Measurements from ENCODE around the gene HYCC2. TPM values are rescaled to one million over a fixed set of nuclear protein-coding genes. Genes with fewer than 3 reads are reported as not detected.

Gene HYCC2
- total and polyA plus RNA-seq, 5 donors: 3.1 to 17.2 (median 13.0) TPM

DNA sequence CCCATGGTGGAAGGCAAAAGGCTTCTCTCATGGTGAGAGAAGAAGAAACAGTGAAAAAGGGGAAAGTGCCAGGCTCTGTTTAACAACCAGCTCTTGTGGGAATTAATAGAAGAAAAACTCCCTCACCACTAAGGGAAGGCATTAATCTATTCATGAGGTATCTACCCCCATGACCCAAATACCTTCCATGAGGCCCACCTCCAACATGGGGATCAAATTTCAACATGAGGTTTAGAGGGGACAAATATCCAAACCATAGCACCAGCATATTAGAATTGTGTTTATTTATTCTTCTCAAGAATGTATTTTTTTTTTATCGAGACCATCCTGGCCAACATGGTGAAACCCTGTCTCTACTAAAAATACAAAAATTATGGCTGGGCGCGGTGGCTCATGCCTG lies 39.6 kb upstream of the HYCC2 start:
- Histone ChIP-seq H3K27me3 (ENCODE audit: control insufficient read depth, insufficient read depth) (no peaks in the 10 kb centered on the region), H3K4me3 (ENCODE audit: low read length) (no peak overlapping the region), H3K27ac (ENCODE audit: low read length) (no peak overlapping the region), H3K4me1 (ENCODE audit: control insufficient read depth, insufficient read depth, low read length) (peaks cover 2% of the 10 kb centered on the region), H3K9me3 (ENCODE audit: control insufficient read depth, low read length) (no peaks in the 10 kb centered on the region)
- DNase-seq (no peak), ATAC-seq (no peak)
- intact Hi-C loops (cut with DNase I): no loop called here
- WGBS: 97% methylated on average over 3 of the region's 3 CpGs

DNA sequence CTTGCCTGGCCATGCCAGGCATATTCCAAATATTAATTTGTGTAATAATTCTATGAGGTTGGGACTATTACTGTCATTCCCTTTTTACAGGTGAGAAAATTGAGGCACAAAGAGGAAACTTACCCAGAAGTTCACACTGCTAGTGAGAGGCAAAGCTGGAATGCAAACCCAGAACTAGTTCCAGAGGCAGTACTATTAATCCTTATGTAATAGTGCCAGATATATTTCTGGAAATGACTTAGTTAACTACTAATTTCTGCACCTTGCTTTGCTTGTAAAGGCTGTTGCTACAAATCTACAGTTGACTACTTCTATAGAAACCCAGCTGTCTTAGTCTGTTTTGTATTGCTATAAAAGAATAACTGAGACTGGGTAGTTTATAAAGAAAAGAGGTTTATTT lies 39.1 kb upstream of the HYCC2 start:
- intact Hi-C loops (cut with DNase I): no loop called here
- Histone ChIP-seq H3K4me3 (ENCODE audit: low read length) (no peak overlapping the region), H3K4me1 (ENCODE audit: control insufficient read depth, insufficient read depth, low read length) (peaks cover 2% of the 10 kb centered on the region), H3K9me3 (ENCODE audit: control insufficient read depth, low read length) (no peaks in the 10 kb centered on the region), H3K27me3 (ENCODE audit: control insufficient read depth, insufficient read depth) (no peaks in the 10 kb centered on the region), H3K27ac (ENCODE audit: low read length) (no peak overlapping the region)
- ATAC-seq (no peak), DNase-seq (no peak)

DNA sequence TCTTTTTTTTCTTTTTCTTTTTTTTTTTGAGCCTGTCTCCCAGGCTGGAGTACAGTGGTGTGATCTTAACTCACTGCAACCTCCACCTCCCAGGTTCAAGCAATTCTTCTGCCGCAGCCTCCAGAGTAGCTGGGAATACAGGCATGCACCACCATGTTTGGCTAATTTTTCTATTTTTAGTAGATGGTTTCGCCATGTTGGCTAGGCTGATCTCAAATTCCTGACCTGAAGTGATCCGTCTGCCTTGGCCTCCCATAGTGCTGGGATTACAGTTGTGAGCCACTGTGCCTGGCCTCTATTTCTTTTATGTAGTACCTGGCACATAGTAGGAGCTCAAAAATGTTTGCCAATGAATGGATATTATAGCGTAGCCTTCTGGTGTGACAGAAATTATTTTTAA lies 37.7 kb upstream of the HYCC2 start:
- DNase-seq (no peak), ATAC-seq (no peak)
- Histone ChIP-seq H3K4me1 (ENCODE audit: control insufficient read depth, insufficient read depth, low read length) (no peaks in the 10 kb centered on the region), H3K27ac (ENCODE audit: low read length) (no peak overlapping the region), H3K27me3 (ENCODE audit: control insufficient read depth, insufficient read depth) (no peaks in the 10 kb centered on the region), H3K9me3 (ENCODE audit: control insufficient read depth, low read length) (no peaks in the 10 kb centered on the region), H3K4me3 (ENCODE audit: low read length) (no peak overlapping the region)
- 87% methylated on average over 4 of the region's 4 CpGs for WGBS
- intact Hi-C loops (cut with DNase I): no loop called here

DNA sequence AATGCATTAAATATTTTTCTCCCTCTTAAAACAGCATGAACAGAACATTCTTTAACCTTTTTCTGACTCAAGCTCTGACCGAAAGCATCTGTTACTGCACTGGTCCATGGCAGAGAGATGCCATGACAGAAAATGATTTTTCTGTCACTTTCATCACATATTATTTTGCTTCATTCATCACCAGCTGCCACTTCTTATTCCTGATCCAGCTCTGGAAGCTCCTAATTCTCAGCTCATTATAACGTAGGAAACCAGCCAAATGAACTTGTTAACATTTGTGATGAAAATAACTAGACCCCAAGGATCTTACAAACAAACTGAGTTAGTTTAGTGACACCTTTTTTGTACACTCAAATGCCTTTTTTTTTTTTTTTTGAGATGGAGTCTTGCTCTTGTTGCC lies 36.9 kb upstream of the HYCC2 start:
- no peak for ATAC-seq
- Histone ChIP-seq H3K27me3 (ENCODE audit: control insufficient read depth, insufficient read depth) (no peaks in the 10 kb centered on the region), H3K4me1 (ENCODE audit: control insufficient read depth, insufficient read depth, low read length) (no peaks in the 10 kb centered on the region), H3K9me3 (ENCODE audit: control insufficient read depth, low read length) (no peaks in the 10 kb centered on the region), H3K27ac (ENCODE audit: low read length) (no peak overlapping the region), H3K4me3 (ENCODE audit: low read length) (no peak overlapping the region)
- 84% methylated on average over 2 of the region's 2 CpGs for WGBS
- intact Hi-C loops (cut with DNase I): no loop called here
- DNase-seq: no peak

DNA sequence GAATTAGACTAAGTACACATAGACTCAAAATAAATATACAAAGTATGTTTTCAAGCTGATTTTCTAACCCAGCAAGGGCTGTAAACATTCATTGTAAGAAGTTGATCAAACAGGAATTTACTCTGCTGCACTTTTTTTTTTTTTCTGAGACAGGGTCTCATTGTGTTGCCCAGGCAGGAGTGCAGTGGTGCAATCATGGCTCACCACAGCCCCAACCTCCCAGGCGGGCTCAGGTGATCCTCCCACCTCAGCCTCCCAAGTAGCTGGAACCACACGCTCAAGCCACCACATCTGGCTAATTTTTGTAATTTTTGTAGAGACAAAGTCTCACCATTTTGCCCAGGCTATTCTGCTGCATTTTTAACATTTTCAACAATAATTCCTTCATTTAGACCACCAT lies 36.2 kb upstream of the HYCC2 start:
- intact Hi-C loops (cut with DNase I): no loop called here
- Histone ChIP-seq H3K4me1 (ENCODE audit: control insufficient read depth, insufficient read depth, low read length) (no peaks in the 10 kb centered on the region), H3K27me3 (ENCODE audit: control insufficient read depth, insufficient read depth) (no peaks in the 10 kb centered on the region), H3K4me3 (ENCODE audit: low read length) (no peak overlapping the region), H3K27ac (ENCODE audit: low read length) (no peak overlapping the region), H3K9me3 (ENCODE audit: control insufficient read depth, low read length) (no peaks in the 10 kb centered on the region)
- DNase-seq (no peak), ATAC-seq (no peak)
- WGBS: 96% methylated on average over 2 of the region's 2 CpGs

DNA sequence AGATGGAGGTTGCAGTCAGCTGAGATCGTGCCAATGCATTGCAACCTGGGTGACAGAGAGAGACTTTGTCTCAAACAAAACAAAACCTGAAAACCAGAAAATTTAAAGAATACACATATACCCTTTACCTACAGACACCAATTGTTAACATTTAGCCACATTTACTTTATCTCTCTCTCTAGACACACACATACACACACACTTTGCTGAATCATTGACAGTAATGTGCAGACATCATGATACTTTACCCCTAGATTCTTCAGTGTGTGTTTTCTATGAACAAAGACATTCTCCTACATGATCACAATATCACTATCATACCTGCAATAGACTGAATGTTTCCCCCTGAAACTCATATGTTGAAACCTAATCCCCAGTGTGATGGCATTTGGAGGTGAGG lies 34.3 kb upstream of the HYCC2 start:
- no peaks in the 10 kb centered on the region for H3K4me1 ChIP-seq (ENCODE audit: control insufficient read depth, insufficient read depth, low read length)
- DNase-seq: no peak
- no peak for ATAC-seq
- 96% methylated on average over 1 of the region's 1 CpG for WGBS
- H3K4me3 ChIP-seq (ENCODE audit: low read length): no peak overlapping the region
- H3K27ac ChIP-seq (ENCODE audit: low read length): no peak overlapping the region
- H3K9me3 ChIP-seq (ENCODE audit: control insufficient read depth, low read length): no peaks in the 10 kb centered on the region
- no peaks in the 10 kb centered on the region for H3K27me3 ChIP-seq (ENCODE audit: control insufficient read depth, insufficient read depth)
- intact Hi-C loops (cut with DNase I): no loop called here

DNA sequence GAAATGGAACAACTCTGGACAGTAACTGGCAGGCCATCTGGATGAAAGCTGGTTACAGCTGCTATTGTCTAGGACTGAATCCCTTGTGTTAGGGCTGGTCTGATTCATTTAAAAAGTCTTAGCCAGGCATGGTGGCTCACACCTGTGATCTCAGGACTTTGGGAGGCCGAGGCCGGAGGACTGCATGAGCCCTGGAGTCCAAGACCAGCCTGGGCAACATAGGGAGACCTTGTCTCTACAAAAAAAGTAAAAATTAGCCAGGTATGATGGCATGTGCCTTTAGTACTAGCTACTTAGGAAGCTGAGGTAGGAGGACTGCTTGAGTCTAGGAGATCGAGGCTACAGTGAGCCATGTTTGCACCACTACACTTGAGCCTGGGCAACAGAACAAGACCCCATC lies 29.0 kb upstream of the HYCC2 start:
- Histone ChIP-seq H3K27me3 (ENCODE audit: control insufficient read depth, insufficient read depth) (no peaks in the 10 kb centered on the region), H3K27ac (ENCODE audit: low read length) (no peak overlapping the region), H3K4me1 (ENCODE audit: control insufficient read depth, insufficient read depth, low read length) (no peaks in the 10 kb centered on the region), H3K4me3 (ENCODE audit: low read length) (no peak overlapping the region), H3K9me3 (ENCODE audit: control insufficient read depth, low read length) (no peaks in the 10 kb centered on the region)
- no peak for DNase-seq
- no peak for ATAC-seq
- intact Hi-C loops (cut with DNase I): no loop called here
- WGBS: 94% methylated on average over 3 of the region's 3 CpGs

DNA sequence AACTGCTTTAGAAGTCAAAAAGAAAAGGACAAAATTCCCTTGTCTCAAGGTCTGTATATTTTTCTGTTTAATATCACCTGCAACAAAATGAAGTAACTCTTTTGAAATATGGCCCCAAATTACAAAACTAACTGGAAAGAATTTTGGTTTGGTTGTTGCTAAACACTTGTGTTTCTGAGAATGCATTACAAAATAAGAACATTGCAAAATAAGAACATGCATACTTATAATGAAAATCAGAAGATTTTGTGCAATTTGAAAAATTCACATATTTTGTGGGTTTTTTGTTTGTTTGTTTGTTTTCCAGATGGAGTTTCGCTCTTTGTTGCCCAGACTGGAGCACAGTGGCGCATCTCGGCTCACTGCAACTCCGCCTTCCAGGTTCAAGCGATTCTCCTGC lies 22.1 kb upstream of the HYCC2 start:
- no peak overlapping the region for H3K4me3 ChIP-seq (ENCODE audit: low read length)
- no peak overlapping the region for H3K27ac ChIP-seq (ENCODE audit: low read length)
- WGBS: 97% methylated on average over 5 of the region's 5 CpGs

DNA sequence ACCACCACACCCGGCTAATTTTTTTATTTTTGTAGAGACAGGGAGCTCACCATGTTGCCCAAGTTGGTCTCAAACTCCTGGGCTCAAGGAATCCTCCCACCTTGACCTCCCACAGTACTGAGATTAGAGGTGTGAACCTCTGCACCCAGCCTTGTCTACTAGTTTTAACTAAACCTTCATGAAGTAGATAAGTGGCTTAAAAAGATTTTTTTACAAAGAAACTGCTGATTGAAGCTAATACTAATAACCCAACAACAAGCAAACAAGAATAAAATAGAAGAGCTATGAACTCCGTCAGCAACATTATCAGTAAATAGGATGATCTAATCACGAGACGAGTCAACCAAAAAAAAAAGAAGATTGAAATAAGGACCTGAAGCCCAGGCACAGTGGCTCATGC lies 19.1 kb upstream of the HYCC2 start:
- WGBS: 77% methylated on average over 4 of the region's 4 CpGs
- Histone ChIP-seq H3K27me3 (ENCODE audit: control insufficient read depth, insufficient read depth) (no peaks in the 10 kb centered on the region), H3K27ac (ENCODE audit: low read length) (no peak overlapping the region), H3K4me1 (ENCODE audit: control insufficient read depth, insufficient read depth, low read length) (no peaks in the 10 kb centered on the region), H3K4me3 (ENCODE audit: low read length) (no peak overlapping the region), H3K9me3 (ENCODE audit: control insufficient read depth, low read length) (no peaks in the 10 kb centered on the region)
- no peak for ATAC-seq
- intact Hi-C loops (cut with DNase I): no loop called here
- DNase-seq: no peak

More for the DNA sequence above, 22.1 kb upstream of the HYCC2 start:
- Histone ChIP-seq H3K9me3 (ENCODE audit: control insufficient read depth, low read length) (no peaks in the 10 kb centered on the region), H3K27me3 (ENCODE audit: control insufficient read depth, insufficient read depth) (no peaks in the 10 kb centered on the region), H3K4me1 (ENCODE audit: control insufficient read depth, insufficient read depth, low read length) (no peaks in the 10 kb centered on the region)
- DNase-seq (no peak), ATAC-seq (no peak)
- intact Hi-C loops (cut with DNase I): no loop called here

DNA sequence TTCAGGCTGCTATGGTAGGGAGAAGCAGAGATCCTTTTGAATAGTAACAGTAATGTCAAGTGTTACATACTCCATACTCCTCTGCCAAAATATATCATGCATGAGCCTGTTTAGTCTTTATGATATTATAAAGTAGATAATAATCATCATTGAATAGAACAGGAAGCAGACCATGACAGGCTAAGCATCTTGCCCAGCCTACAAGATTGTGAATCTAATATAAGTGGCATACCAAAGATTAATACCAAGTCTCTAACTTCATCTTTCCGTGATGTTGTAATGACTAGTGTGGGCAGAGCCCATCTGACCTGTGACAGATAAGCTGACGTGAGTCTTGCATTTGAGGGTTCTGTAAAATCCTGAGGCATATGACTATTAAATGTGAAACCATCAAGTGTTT lies 13.4 kb upstream of the HYCC2 start:
- intact Hi-C loops (cut with DNase I): no loop called here
- no peak overlapping the region for H3K4me3 ChIP-seq (ENCODE audit: low read length)
- 72% methylated on average over 2 of the region's 2 CpGs for WGBS
- no peaks in the 10 kb centered on the region for H3K27me3 ChIP-seq (ENCODE audit: control insufficient read depth, insufficient read depth)
- ATAC-seq (no peak), DNase-seq (no peak)
- no peak overlapping the region for H3K27ac ChIP-seq (ENCODE audit: low read length)
- H3K4me1 ChIP-seq (ENCODE audit: control insufficient read depth, insufficient read depth, low read length): no peaks in the 10 kb centered on the region
- H3K9me3 ChIP-seq (ENCODE audit: control insufficient read depth, low read length): no peaks in the 10 kb centered on the region

DNA sequence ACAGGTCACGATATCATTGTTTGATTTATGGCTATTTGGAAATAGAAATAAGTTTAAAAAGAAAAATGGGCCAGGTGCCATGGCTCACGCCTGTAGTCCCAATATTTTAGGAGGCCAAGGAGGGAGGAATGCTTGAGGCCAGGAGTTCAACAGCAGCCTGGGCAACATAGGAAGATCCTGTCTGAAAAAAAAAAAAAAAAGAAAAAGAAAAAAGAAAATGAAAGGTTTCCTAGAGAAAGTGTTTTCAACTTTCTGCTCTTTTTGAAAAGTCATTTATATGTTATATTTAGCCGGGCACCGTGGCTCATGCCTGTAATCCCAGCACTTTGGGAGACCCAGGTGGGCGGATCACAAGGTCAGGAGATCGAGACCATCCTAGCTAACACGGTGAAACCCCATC lies 3.5 kb upstream of the HYCC2 start:
- Histone ChIP-seq H3K4me1 (ENCODE audit: control insufficient read depth, insufficient read depth, low read length) (no peaks in the 10 kb centered on the region), H3K4me3 (ENCODE audit: low read length) (no peak overlapping the region), H3K27me3 (ENCODE audit: control insufficient read depth, insufficient read depth) (no peaks in the 10 kb centered on the region), H3K27ac (ENCODE audit: low read length) (no peak overlapping the region), H3K9me3 (ENCODE audit: control insufficient read depth, low read length) (no peaks in the 10 kb centered on the region)
- intact Hi-C loops (cut with DNase I): loop anchor here in 2 of 4 donors (5.0 to 10.0 kb wide), 3 partner anchors 80 to 173 kb away; no protein-coding TSS in a partner anchor
- WGBS: 87% methylated on average over 7 of the region's 7 CpGs
- DNase-seq (no peak), ATAC-seq (no peak)

DNA sequence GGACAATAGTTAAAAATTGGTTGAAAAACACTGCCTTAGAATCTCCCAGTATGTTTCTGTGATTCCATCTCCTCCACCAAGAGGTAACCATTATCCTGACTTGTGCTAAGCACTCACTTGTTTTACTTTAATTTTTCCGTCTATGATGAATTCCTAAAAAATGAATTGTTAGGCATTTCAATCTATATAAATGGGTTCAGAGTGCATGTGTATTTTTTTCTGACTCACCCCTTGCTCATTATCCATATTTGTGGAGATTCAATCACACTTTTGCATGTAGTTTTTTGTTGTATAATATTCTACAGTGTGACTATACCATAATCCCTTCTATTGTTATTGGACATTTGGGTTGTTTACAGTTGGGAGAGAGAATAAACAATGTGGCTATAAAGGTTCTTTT lies 1.6 kb upstream of the HYCC2 start:
- Histone ChIP-seq H3K9me3 (ENCODE audit: control insufficient read depth, low read length) (no peaks in the 10 kb centered on the region), H3K4me3 (ENCODE audit: low read length) (peak overlapping the region; percentile 87), H3K27ac (ENCODE audit: low read length) (no peak overlapping the region), H3K4me1 (ENCODE audit: control insufficient read depth, insufficient read depth, low read length) (no peaks in the 10 kb centered on the region), H3K27me3 (ENCODE audit: control insufficient read depth, insufficient read depth) (no peaks in the 10 kb centered on the region)
- intact Hi-C loops (cut with DNase I): loop anchor here in 2 of 4 donors (5.0 to 10.0 kb wide), 3 partner anchors 82 to 171 kb away; no protein-coding TSS in a partner anchor
- ATAC-seq (no peak), DNase-seq (no peak)
- 90% methylated on average over 1 of the region's 1 CpG for WGBS
